Body of pancreas (tissue), 4 donors: ENCODE results near the gene LNX1.

ENCODE experiments used
- CTCF ChIP-seq, 7 experiments: fragments of 450-650 bp in 4 of 7; fragments of 200-600 bp in 3 of 7; sonication (generic) in 3 of 7; IDR thresholded peaks; one replicate each; pipeline ENCODE4 v1.5.1; 2016 to 2019; ENCODE audit warnings: antibody characterized with exemption in 7 of 7
- POLR2A ChIP-seq, 3 donors: fragments of 450-650 bp; IDR thresholded peaks; one replicate each; pipeline ENCODE4 v1.6.1; 2016; ENCODE audit warnings: antibody characterized with exemption in 3 of 3, mild to moderate bottlenecking in 2 of 3

DNA sequence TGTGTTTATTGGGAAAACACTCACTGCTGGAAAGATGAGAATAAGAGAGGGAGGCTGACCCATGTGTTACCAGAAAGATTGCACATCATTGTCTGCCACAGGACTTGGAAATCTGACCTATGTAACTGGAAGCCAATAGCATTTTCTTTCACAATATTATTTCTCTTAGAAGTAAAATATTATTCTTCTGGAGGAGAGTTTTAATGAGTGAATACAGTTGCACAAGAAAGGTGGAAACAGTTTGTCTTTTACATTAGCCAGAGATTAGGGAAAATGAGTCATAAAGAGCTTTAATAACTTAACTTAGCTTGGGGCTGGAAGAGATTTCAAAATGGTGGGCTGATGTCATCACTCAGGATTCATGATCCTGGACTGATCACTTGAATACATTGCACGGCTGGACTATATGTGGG, 31.5 kb upstream of the LNX1 start:
- TF ChIP-seq CTCF (IDR thresholded peaks at IDR 0.05) = no peak
- TF ChIP-seq POLR2A (IDR thresholded peaks at IDR 0.05) = no peak
